ENCODE measurements around the gene SH3TC1. TPM values are rescaled to one million over a fixed set of nuclear protein-coding genes. Genes with fewer than 3 reads are reported as not detected.

SH3TC1 gene
- total RNA-seq, 1 donor from 2014 or later, result 12.5 TPM

GRCh38 chr4:8168232-8168631 is 30.9 kb upstream of the SH3TC1 start:
- Mint-ChIP-seq H3K27ac (no peak overlapping the region), H3K9me3 (ENCODE audit: low read depth) (no peaks in the 10 kb centered on the region), H3K27me3 (peaks cover 23% of the 10 kb centered on the region), H3K36me3 (ENCODE audit: insufficient read depth) (no peaks in the 10 kb centered on the region), H3K4me3 (ENCODE audit: low read depth) (no peak overlapping the region), H3K4me1 (ENCODE audit: low read depth) (peaks cover 4% of the 10 kb centered on the region)
- DNase-seq (ENCODE audit: low spot score, unreplicated experiment), result no peak
- TF ChIP-seq CTCF (IDR thresholded peaks at IDR 0.05; ENCODE audit: unreplicated experiment), result peak; percentile 53

GRCh38 chr4:8168832-8169598 is 30.1 kb upstream of the SH3TC1 start:
- Mint-ChIP-seq H3K27me3 (peaks cover 22% of the 10 kb centered on the region), H3K9me3 (ENCODE audit: low read depth) (no peaks in the 10 kb centered on the region), H3K4me3 (ENCODE audit: low read depth) (no peak overlapping the region), H3K27ac (no peak overlapping the region), H3K4me1 (ENCODE audit: low read depth) (peaks cover 4% of the 10 kb centered on the region), H3K36me3 (ENCODE audit: insufficient read depth) (no peaks in the 10 kb centered on the region)
- no peak for TF ChIP-seq CTCF (IDR thresholded peaks at IDR 0.05; ENCODE audit: unreplicated experiment)
- no peak for DNase-seq (ENCODE audit: low spot score, unreplicated experiment)

GRCh38 chr4:8169763-8170162 is 29.3 kb upstream of the SH3TC1 start:
- no peak overlapping the region for H3K27ac Mint-ChIP-seq
- H3K27me3 Mint-ChIP-seq, result peaks cover 16% of the 10 kb centered on the region
- no peak for TF ChIP-seq CTCF (IDR thresholded peaks at IDR 0.05; ENCODE audit: unreplicated experiment)
- peaks cover 4% of the 10 kb centered on the region for H3K4me1 Mint-ChIP-seq (ENCODE audit: low read depth)
- no peak overlapping the region for H3K4me3 Mint-ChIP-seq (ENCODE audit: low read depth)
- no peaks in the 10 kb centered on the region for H3K9me3 Mint-ChIP-seq (ENCODE audit: low read depth)
- H3K36me3 Mint-ChIP-seq (ENCODE audit: insufficient read depth), result no peaks in the 10 kb centered on the region
- DNase-seq (ENCODE audit: low spot score, unreplicated experiment), result no peak

GRCh38 chr4:8170341-8170740 is 28.7 kb upstream of the SH3TC1 start:
- DNase-seq (ENCODE audit: low spot score, unreplicated experiment), result no peak
- Mint-ChIP-seq H3K9me3 (ENCODE audit: low read depth) (no peaks in the 10 kb centered on the region), H3K4me3 (ENCODE audit: low read depth) (no peak overlapping the region), H3K27me3 (peaks cover 12% of the 10 kb centered on the region), H3K4me1 (ENCODE audit: low read depth) (peaks cover 4% of the 10 kb centered on the region), H3K27ac (no peak overlapping the region), H3K36me3 (ENCODE audit: insufficient read depth) (no peaks in the 10 kb centered on the region)
- TF ChIP-seq CTCF (IDR thresholded peaks at IDR 0.05; ENCODE audit: unreplicated experiment), result no peak

GRCh38 chr4:8171266-8171665 is 27.8 kb upstream of the SH3TC1 start:
- no peaks in the 10 kb centered on the region for H3K36me3 Mint-ChIP-seq (ENCODE audit: insufficient read depth)
- peaks cover 4% of the 10 kb centered on the region for H3K4me1 Mint-ChIP-seq (ENCODE audit: low read depth)
- H3K27ac Mint-ChIP-seq, result no peak overlapping the region
- peaks cover 12% of the 10 kb centered on the region for H3K27me3 Mint-ChIP-seq
- no peak for TF ChIP-seq CTCF (IDR thresholded peaks at IDR 0.05; ENCODE audit: unreplicated experiment)
- DNase-seq (ENCODE audit: low spot score, unreplicated experiment), result no peak
- H3K9me3 Mint-ChIP-seq (ENCODE audit: low read depth), result no peaks in the 10 kb centered on the region
- H3K4me3 Mint-ChIP-seq (ENCODE audit: low read depth), result no peak overlapping the region
